Activated CD8-positive, alpha-beta T cell treated with anti-CD3 and anti-CD28 coated beads for 36 hours (primary cell): ENCODE data around the gene KLK14. TPM values are rescaled to one million over a fixed set of nuclear protein-coding genes. Genes with fewer than 3 reads are reported as not detected.

Experiments
- ATAC-seq: fragments of 200-7000 bp; cut with Tn5 transposase; one replicate; pipeline ENCODE4 v1.10.0; 2021; ENCODE audit warnings: mild to moderate bottlenecking, moderate library complexity
- CTCF ChIA-PET: fragments of 350-600 bp; sonication (Branson Sonifier 250); formaldehyde crosslinking; loops from one replicate; lab custom pipeline; 2021; ENCODE audit warnings: antibody characterized with exemption; lab: Charles Lee
- POLR2A ChIA-PET: fragments of 350-600 bp; sonication (Branson Sonifier 250); formaldehyde crosslinking; loops from one replicate; lab custom pipeline; 2021; ENCODE audit warnings: antibody characterized with exemption; lab: Charles Lee
- DNase-seq: peaks from one replicate; pipeline ENCODE4 v3.0.0-alpha.2; 2020
- H3K27ac Mint-ChIP-seq: one replicate; pipeline ENCODE4 v1.8.0; 2021; ENCODE audit warnings: mild to moderate bottlenecking, mixed read lengths
- H3K27me3 Mint-ChIP-seq: one replicate; pipeline ENCODE4 v1.8.0; 2021; ENCODE audit warnings: mixed read lengths
- H3K36me3 Mint-ChIP-seq: one replicate; pipeline ENCODE4 v1.8.0; 2021; ENCODE audit warnings: low read depth, mixed read lengths
- H3K4me1 Mint-ChIP-seq: one replicate; pipeline ENCODE4 v1.8.0; 2021; ENCODE audit warnings: low read depth, mixed read lengths
- H3K4me3 Mint-ChIP-seq: one replicate; pipeline ENCODE4 v1.8.0; 2021; ENCODE audit warnings: mild to moderate bottlenecking, moderate library complexity, mixed read lengths
- H3K9me3 Mint-ChIP-seq: one replicate; pipeline ENCODE4 v1.8.0; 2021; ENCODE audit warnings: mixed read lengths
- CTCF ChIP-seq: fragments of 200-600 bp; IDR thresholded peaks from one replicate; pipeline ENCODE4 v1.8.0; 2022; ENCODE audit warnings: antibody characterized with exemption, mild to moderate bottlenecking
- intact Hi-C: fragments of 100-400 bp; cut with micrococcal nuclease; formaldehyde crosslinking; loops from one replicate; pipeline ENCODE4 v1.10.0; 2022
- total RNA-seq, 2 experiments: library from RNA; stranded (reverse); gene quantifications; one replicate each; pipeline ENCODE4 v1.2.3, GENCODE V29; 2021

The KLK14 gene
- total RNA-seq, 2 experiments from 2014 or later, result 0.32 to 0.43 TPM

DNA sequence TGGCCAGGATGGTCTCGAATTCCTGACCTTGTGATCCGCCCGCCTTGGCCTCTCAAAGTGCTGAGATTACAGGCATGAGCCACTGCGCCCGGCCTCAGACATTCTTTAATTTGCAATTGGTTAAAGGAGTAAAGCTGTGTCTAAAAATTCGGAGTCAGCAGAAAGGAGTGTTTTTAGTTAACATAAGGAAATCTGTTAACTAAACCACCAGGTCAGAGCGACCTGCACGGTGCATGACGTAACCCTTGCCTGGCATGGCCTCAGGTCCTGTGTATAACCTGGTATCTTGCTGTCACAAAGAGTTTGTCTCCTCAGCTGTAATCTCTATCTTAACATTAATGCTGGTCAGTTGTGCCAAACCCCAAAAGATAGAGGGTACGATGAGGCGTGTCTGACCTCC, 38.4 kb downstream of the KLK14 start:
- H3K27me3 Mint-ChIP-seq, result peaks cover 6% of the 10 kb centered on the region
- H3K4me3 Mint-ChIP-seq, result no peak overlapping the region
- no peaks in the 10 kb centered on the region for H3K36me3 Mint-ChIP-seq
- DNase-seq, result no peak
- no peak for ATAC-seq
- TF ChIP-seq CTCF, result no peak
- no peak overlapping the region for H3K27ac Mint-ChIP-seq
- POLR2A ChIA-PET, result no interaction called here
- no peaks in the 10 kb centered on the region for H3K4me1 Mint-ChIP-seq
- no peaks in the 10 kb centered on the region for H3K9me3 Mint-ChIP-seq
- CTCF ChIA-PET, result no interaction called here
- intact Hi-C loops, result no loop called here

DNA sequence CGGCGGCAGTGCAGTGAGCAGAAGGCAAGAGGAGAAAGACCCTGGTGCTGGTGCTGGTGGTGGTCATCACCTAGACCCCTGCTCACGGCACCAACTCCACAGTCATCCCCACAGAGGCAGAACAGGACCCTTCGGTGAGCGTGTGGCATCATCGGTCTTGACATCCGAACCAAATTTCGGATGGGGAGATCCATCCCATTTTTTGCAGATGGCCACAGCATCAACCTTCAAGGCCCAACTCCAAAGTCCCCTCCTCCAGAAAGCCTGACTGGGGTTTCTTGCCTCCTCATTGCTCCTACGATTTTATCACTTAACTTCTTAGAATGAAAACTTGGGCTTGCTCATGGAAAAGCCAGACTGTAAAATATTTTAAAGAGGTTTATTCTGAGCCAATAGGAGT, 39.2 kb downstream of the KLK14 start:
- no peak overlapping the region for H3K27ac Mint-ChIP-seq
- no peaks in the 10 kb centered on the region for H3K9me3 Mint-ChIP-seq
- intact Hi-C loops, result no loop called here
- H3K4me1 Mint-ChIP-seq, result no peaks in the 10 kb centered on the region
- H3K4me3 Mint-ChIP-seq, result no peak overlapping the region
- ChIA-PET POLR2A (no interaction called here), CTCF (interaction anchor here (0.8 kb wide), 1 partner anchor 9 kb away, joined by 3 read pairs; no protein-coding TSS in a partner anchor)
- H3K36me3 Mint-ChIP-seq, result no peaks in the 10 kb centered on the region
- no peak for TF ChIP-seq CTCF
- no peak for ATAC-seq
- H3K27me3 Mint-ChIP-seq, result peaks cover 6% of the 10 kb centered on the region
- no peak for DNase-seq

GRCh38 chr19:51040151-51040550, 42.5 kb downstream of the KLK14 start:
- CTCF ChIA-PET, result no interaction called here
- Mint-ChIP-seq H3K36me3 (no peaks in the 10 kb centered on the region), H3K4me3 (no peak overlapping the region), H3K9me3 (no peaks in the 10 kb centered on the region), H3K27ac (no peak overlapping the region), H3K27me3 (peaks cover 2% of the 10 kb centered on the region), H3K4me1 (no peaks in the 10 kb centered on the region)
- intact Hi-C loops, result no loop called here
- no peak for TF ChIP-seq CTCF
- no peak for ATAC-seq
- POLR2A ChIA-PET, result no interaction called here
- no peak for DNase-seq

DNA sequence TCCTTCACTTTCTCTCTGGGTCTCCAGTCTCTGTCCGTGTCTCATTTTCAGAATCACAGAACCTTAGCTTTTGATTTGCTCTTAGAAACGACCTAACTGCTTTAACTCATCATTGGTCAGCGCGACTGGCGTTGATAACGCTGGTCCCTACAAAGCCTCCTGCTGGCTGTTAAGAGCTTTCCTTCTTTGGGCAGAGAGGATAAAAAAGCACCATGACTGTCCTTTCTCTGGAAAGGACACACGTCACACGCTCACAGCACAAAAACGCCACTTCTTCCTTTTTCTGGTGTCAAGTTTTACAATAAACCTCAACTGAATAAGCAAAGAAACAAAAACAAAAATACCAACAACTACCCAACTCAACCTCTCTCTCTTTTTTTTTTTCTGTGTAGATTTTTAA, 46.2 kb downstream of the KLK14 start:
- ATAC-seq, result no peak
- Mint-ChIP-seq H3K27me3 (peaks cover 12% of the 10 kb centered on the region), H3K27ac (no peak overlapping the region), H3K4me1 (no peaks in the 10 kb centered on the region), H3K4me3 (no peak overlapping the region), H3K9me3 (no peaks in the 10 kb centered on the region), H3K36me3 (no peaks in the 10 kb centered on the region)
- POLR2A ChIA-PET, result no interaction called here
- TF ChIP-seq CTCF, result no peak
- DNase-seq, result no peak
- CTCF ChIA-PET, result no interaction called here
- intact Hi-C loops, result no loop called here

GRCh38 chr19:51034704-51035103, 48.0 kb downstream of the KLK14 start, which contains the start of gene KLK12:
Gene KLK12, minus strand, starts transcription at chr19:51035002. Its CDS starts 381 bp downstream, at chr19:51034621.
- Mint-ChIP-seq H3K27me3 (peaks cover 20% of the 10 kb centered on the region), H3K36me3 (no peaks in the 10 kb centered on the region), H3K4me3 (no peak within 1 kb of the TSS), H3K27ac (no peak within 1 kb of the TSS), H3K4me1 (no peaks in the 10 kb centered on the region), H3K9me3 (no peaks in the 10 kb centered on the region)
- no peak for DNase-seq
- TF ChIP-seq CTCF, result no peak
- CTCF ChIA-PET, result no interaction called here
- POLR2A ChIA-PET, result no interaction called here
- no peak for ATAC-seq
- intact Hi-C loops, result no loop called here
